Cardiac muscle cell (in vitro differentiated cells and primary cell): ENCODE measurements around the gene GSTO1. TPM values are rescaled to one million over a fixed set of nuclear protein-coding genes. Genes with fewer than 3 reads are reported as not detected.

Experiments used
- DNase-seq, 2 donors: peaks; one replicate each; pipeline versions ENCODE4 v3.0.0 to v3.0.0-alpha.2; 2010 to 2017; ENCODE audit warnings: low read depth in 1 of 2, low spot score in 1 of 2
- H3K27ac ChIP-seq: fragments of 200-600 bp; sonication (generic); 2 replicates; pipeline ENCODE4 v1.5.1; 2016
- H3K27me3 ChIP-seq: fragments of 200-600 bp; sonication (generic); 2 replicates; pipeline ENCODE4 v1.6.0; 2016; ENCODE audit warnings: control low read depth
- H3K36me3 ChIP-seq: fragments of 200-600 bp; sonication (generic); 2 replicates; pipeline ENCODE4 v1.5.1; 2016; ENCODE audit warnings: control low read depth
- H3K4me1 ChIP-seq: fragments of 200-600 bp; sonication (generic); 2 replicates; pipeline ENCODE4 v1.8.1; 2017; ENCODE audit warnings: low read depth, mild to moderate bottlenecking, mixed run types
- H3K4me3 ChIP-seq: fragments of 200-600 bp; sonication (generic); 2 replicates; pipeline ENCODE4 v1.5.1; 2016; ENCODE audit warnings: mild to moderate bottlenecking
- H3K9me3 ChIP-seq: fragments of 200-600 bp; sonication (generic); 2 replicates; pipeline ENCODE4 v1.5.1; 2017; ENCODE audit warnings: low read depth, mild to moderate bottlenecking, control low read depth
- CTCF ChIP-seq: IDR thresholded peaks from 2 replicates; pipeline ENCODE4 v1.5.1; 2012; ENCODE audit warnings: low read depth, mild to moderate bottlenecking, low read length
- polyA plus RNA-seq: library from polyadenylated mRNA; unstranded; fragments of >200 nt; fragmentation: Nextera tagmentation; extraction: Ambion mirVana; gene quantifications from 2 replicates; pipeline ENCODE4 v1.2.1, GENCODE V29; 2016
- total RNA-seq: library from RNA; depleted of rRNA; stranded (reverse); fragments of >200 nt; gene quantifications from 2 replicates; pipeline ENCODE4 v1.2.3, GENCODE V29; 2016

GSTO1 gene
- total and polyA plus RNA-seq, 2 experiments from 2014 or later = 80.5 to 260 TPM

- H3K36me3 ChIP-seq = peaks cover 38% of the 10 kb centered on the region
- TF ChIP-seq CTCF = no peak
- peak in 1 of 2 donors; percentile 75 for DNase-seq
- H3K27me3 ChIP-seq = no peaks in the 10 kb centered on the region
- H3K4me3 ChIP-seq = no peak overlapping the region
- no peaks in the 10 kb centered on the region for H3K9me3 ChIP-seq
- H3K27ac ChIP-seq = peak overlapping the region; percentile 20
- H3K4me1 ChIP-seq = peaks cover 25% of the 10 kb centered on the region
Observed at GRCh38 chr10:104260775-104261115, 6.1 kb downstream of the GSTO1 start.

- no peaks in the 10 kb centered on the region for H3K9me3 ChIP-seq
- peaks cover 48% of the 10 kb centered on the region for H3K36me3 ChIP-seq
- H3K4me1 ChIP-seq = peaks cover 21% of the 10 kb centered on the region
- no peak for TF ChIP-seq CTCF
- H3K27ac ChIP-seq = no peak overlapping the region
- no peak overlapping the region for H3K4me3 ChIP-seq
- peak in 1 of 2 donors; percentile 34 for DNase-seq
- no peaks in the 10 kb centered on the region for H3K27me3 ChIP-seq
Observed at GRCh38 chr10:104262055-104262454, 7.4 kb downstream of the GSTO1 start.

GRCh38 chr10:104264783-104265182 is 10.1 kb downstream of the GSTO1 start:
- Histone ChIP-seq H3K4me1 (peaks cover 21% of the 10 kb centered on the region), H3K4me3 (no peak overlapping the region), H3K9me3 (no peaks in the 10 kb centered on the region), H3K27ac (no peak overlapping the region), H3K36me3 (peaks cover 44% of the 10 kb centered on the region), H3K27me3 (no peaks in the 10 kb centered on the region)
- TF ChIP-seq CTCF = no peak
- DNase-seq = no peak

GRCh38 chr10:104267721-104268404 is 13.2 kb downstream of the GSTO1 start:
- no peaks in the 10 kb centered on the region for H3K27me3 ChIP-seq
- no peaks in the 10 kb centered on the region for H3K9me3 ChIP-seq
- no peak overlapping the region for H3K27ac ChIP-seq
- peaks cover 4% of the 10 kb centered on the region for H3K4me1 ChIP-seq
- no peak for DNase-seq
- no peak for TF ChIP-seq CTCF
- peaks cover 36% of the 10 kb centered on the region for H3K36me3 ChIP-seq
- H3K4me3 ChIP-seq = peak overlapping the region; percentile 60

- no peaks in the 10 kb centered on the region for H3K27me3 ChIP-seq
- no peak for DNase-seq
- H3K27ac ChIP-seq = peak overlapping the region; percentile 21
- peaks cover 4% of the 10 kb centered on the region for H3K4me1 ChIP-seq
- no peak for TF ChIP-seq CTCF
- H3K4me3 ChIP-seq = peak overlapping the region; percentile 60
- H3K36me3 ChIP-seq = peaks cover 31% of the 10 kb centered on the region
- no peaks in the 10 kb centered on the region for H3K9me3 ChIP-seq
Observed at GRCh38 chr10:104268405-104268712, 13.7 kb downstream of the GSTO1 start.
